NT2/D1 (cell line): ENCODE data around the gene NAA16.

Experiments used
- SUZ12 ChIP-seq: IDR thresholded peaks from 2 replicates; pipeline ENCODE4 v1.6.1; 2011; ENCODE audit not compliant: insufficient read length, insufficient read depth; ENCODE audit errors: extremely low read depth
- YY1 ChIP-seq: IDR thresholded peaks from 2 replicates; pipeline ENCODE4 v1.6.1; 2011; ENCODE audit not compliant: insufficient read length, insufficient read depth
- ZNF274 ChIP-seq: IDR thresholded peaks from 2 replicates; pipeline ENCODE4 v1.6.1; 2011; ENCODE audit warnings: mild to moderate bottlenecking, low read depth, low read length

- TF ChIP-seq ZNF274 (no peak), YY1 (no peak), SUZ12 (no peak)
Observed at GRCh38 chr13:41325752-41326151, 14.7 kb downstream of the NAA16 start.
